Right lobe of liver (tissue), 4 donors: Measurements from ENCODE around the gene MAP2.
"Not testable (repeated sequence)": the region's sequence is repeated elsewhere in the genome, so short reads cannot be mapped to it uniquely, and the experiment has no call there.

Source experiments
- CTCF ChIP-seq, 4 donors: fragments of 200-600 bp in 3 of 4; fragments of 450-650 bp in 1 of 4; IDR thresholded peaks; one replicate each; pipeline versions ENCODE4 v1.5.1 to v1.8.0; 2016 to 2022; ENCODE audit warnings: antibody characterized with exemption in 4 of 4, mild to moderate bottlenecking in 2 of 4
- POLR2A ChIP-seq: fragments of 450-650 bp; IDR thresholded peaks from one replicate; pipeline ENCODE4 v1.6.1; 2017; ENCODE audit warnings: antibody characterized with exemption, mild to moderate bottlenecking
- donor health status: DM: no; HTN: no; CAD: no.
- donor health status: DM: no; HTN: no; CAD: no.
- donor health status: DM: no; HTN: yes; CAD: no.

DNA sequence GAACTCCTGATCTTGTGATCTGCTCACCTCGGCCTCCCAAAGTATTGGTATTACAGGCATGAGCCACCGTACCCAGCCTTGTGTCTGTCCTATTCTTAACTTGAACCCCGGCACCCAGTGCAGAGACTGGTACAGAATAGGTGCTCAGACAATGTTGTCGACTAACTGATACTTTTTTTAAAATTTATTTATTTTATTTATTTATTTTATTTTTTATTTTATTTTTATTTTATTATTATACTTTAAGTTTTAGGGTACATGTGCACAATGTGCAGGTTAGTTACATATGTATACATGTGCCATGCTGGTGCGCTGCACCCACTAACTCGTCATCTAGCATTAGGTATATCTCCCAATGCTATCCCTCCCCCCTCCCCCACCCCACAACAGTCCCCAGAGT lies 174.4 kb downstream of the MAP2 start:
- not testable (repeated sequence) for TF ChIP-seq POLR2A; CTCF (IDR thresholded peaks at IDR 0.05)
